GM12878 (cell line): ENCODE measurements around the gene TGM2. TPM values are rescaled to one million over a fixed set of nuclear protein-coding genes. Genes with fewer than 3 reads are reported as not detected.

Experiments
- ATAC-seq: fragments of 200-7000 bp; cut with Tn5 transposase; 3 replicates; pipeline ENCODE4 v1.9.1; 2020; ENCODE audit warnings: mild to moderate bottlenecking, moderate library complexity
- BruUV-seq: library from RNA; stranded (reverse); fragments of 400-500 nt; replicated peaks from 2 replicates; lab custom pipeline; 2021; lab: Mats Ljungman, UMichigan
- CTCF ChIA-PET: fragments of 300-600 bp; sonication (Branson Sonifier 250); formaldehyde crosslinking; extraction: SDS; loops from one replicate; lab custom pipeline; 2021; ENCODE audit warnings: inconsistent platforms; lab: Yijun Ruan, JAX
- POLR2A ChIA-PET: fragments of 350-600 bp; formaldehyde crosslinking; extraction: SDS; loops from one replicate; lab custom pipeline; 2021; ENCODE audit warnings: inconsistent platforms; lab: Charles Lee
- RAD21 ChIA-PET: fragments of 300-600 bp; sonication (Branson Sonifier 250); formaldehyde crosslinking; loops from one replicate; lab custom pipeline; 2023; ENCODE audit warnings: antibody characterized with exemption; ENCODE audit not compliant: unreplicated experiment; lab: Charles Lee
- SMC1A ChIA-PET: fragments of 300-600 bp; sonication (Branson Sonifier 250); formaldehyde crosslinking; loops from one replicate; lab custom pipeline; 2023; ENCODE audit not compliant: unreplicated experiment, uncharacterized antibody; lab: Charles Lee
- DNase-seq: peaks from one replicate; pipeline ENCODE4 v3.0.0-alpha.2; 2011; ENCODE audit warnings: low read depth, low spot score
- FAIRE-seq: peaks from 3 replicates; lab custom pipeline; 2011; peaks lifted over from hg19 to GRCh38; lab: Jason Lieb, UNC
- H2AFZ ChIP-seq: 2 replicates; pipeline ENCODE4 v1.6.0; 2011; ENCODE audit warnings: low read depth, low read length, control low read depth; ENCODE audit not compliant: control insufficient read depth
- H3K27ac ChIP-seq: 2 replicates; pipeline ENCODE4 v1.5.1; 2011; ENCODE audit warnings: control low read depth; ENCODE audit not compliant: control insufficient read depth, insufficient read depth
- H3K27me3 ChIP-seq, 2 experiments: replicated peaks in 1 of 2; 2 replicates each; pipeline versions ENCODE4 v1.6.0 to v1.6.1; 2011; ENCODE audit warnings: low read length in 1 of 2; ENCODE audit not compliant: control insufficient read depth in 2 of 2, insufficient read depth in 2 of 2
- H3K36me3 ChIP-seq, 2 experiments: 2 replicates each; pipeline ENCODE4 v1.5.1; 2011; ENCODE audit warnings: low read length in 1 of 2; ENCODE audit not compliant: control insufficient read depth in 2 of 2, insufficient read depth in 2 of 2
- H3K4me1 ChIP-seq: 2 replicates; pipeline ENCODE4 v1.6.1; 2011; ENCODE audit warnings: mild to moderate bottlenecking, low read length, moderate library complexity, mixed read lengths; ENCODE audit not compliant: control insufficient read depth, insufficient read depth
- H3K4me2 ChIP-seq: 2 replicates; pipeline ENCODE4 v1.6.0; 2011; ENCODE audit warnings: control low read depth; ENCODE audit not compliant: control insufficient read depth, insufficient read depth
- H3K4me3 ChIP-seq: fragments of 200-600 bp; sonication (generic); 2 replicates; pipeline ENCODE4 v1.5.1; 2016
- H3K79me2 ChIP-seq: 2 replicates; pipeline ENCODE4 v1.6.0; 2011; ENCODE audit warnings: low read length; ENCODE audit not compliant: control insufficient read depth, insufficient read depth
- H3K9ac ChIP-seq: 2 replicates; pipeline ENCODE4 v1.8.0; 2011; ENCODE audit warnings: low read length, control low read depth, mixed read lengths; ENCODE audit not compliant: control insufficient read depth, insufficient read depth
- H3K9me3 ChIP-seq: replicated peaks from 3 replicates; pipeline ENCODE4 v1.5.1; 2011; ENCODE audit warnings: mild to moderate bottlenecking, low read length; ENCODE audit not compliant: control insufficient read depth, insufficient read depth
- H4K20me1 ChIP-seq: 2 replicates; pipeline ENCODE4 v1.6.0; 2011; ENCODE audit not compliant: control insufficient read depth, insufficient read depth
- CUX1 ChIP-seq: IDR thresholded peaks from 2 replicates; pipeline ENCODE4 v1.6.1; 2012; ENCODE audit warnings: improper control_type of control experiment, low read depth, low read length; ENCODE audit not compliant: insufficient replicate concordance
- ESRRA ChIP-seq: IDR thresholded peaks from 2 replicates; pipeline ENCODE4 v1.6.1; 2012; ENCODE audit warnings: mild to moderate bottlenecking, low read length, improper control_type of control experiment
- SKIL ChIP-seq: fragments of 450-650 bp; IDR thresholded peaks from 2 replicates; pipeline ENCODE4 v1.6.1; 2017; ENCODE audit warnings: mild to moderate bottlenecking, low read depth, inconsistent platforms; ENCODE audit not compliant: poor library complexity, severe bottlenecking
- YY1 ChIP-seq: IDR thresholded peaks from 2 replicates; pipeline ENCODE4 v1.6.1; 2011; ENCODE audit warnings: low read depth, mild to moderate bottlenecking, low read length
- ZBTB11 ChIP-seq: fragments of 450-650 bp; formaldehyde crosslinking; IDR thresholded peaks from 2 replicates; pipeline ENCODE4 v1.5.0; 2022; ENCODE audit warnings: mild to moderate bottlenecking, missing genetic modification characterization
- WGBS: methylation state at CpG from one replicate; pipeline ENCODE4 v1.1.6; 2016; ENCODE audit warnings: low lambda C conversion rate; ENCODE audit not compliant: insufficient replicate concordance, insufficient coverage; ENCODE audit errors: missing lambda C conversion rate; 5-methylcytosine and 5-hydroxymethylcytosine counted together
- in situ Hi-C: fragments of 300-500 bp; cut with MboI; formaldehyde crosslinking; loops from 9 replicates; pipeline ENCODE4 v1.14.3; 2018; ENCODE audit warnings: mixed read lengths
- intact Hi-C: fragments of 100-400 bp; cut with micrococcal nuclease; formaldehyde crosslinking; loops from one replicate; pipeline ENCODE4 v1.14.2; 2022; ENCODE audit not compliant: unreplicated experiment
- polyA plus RNA-seq, 11 experiments: library from polyadenylated mRNA; depleted of rRNA in 4 of 11; unstranded in 6 of 11; stranded (reverse) in 5 of 11; fragments of >200 nt; fragmentation: Nextera tagmentation in 4 of 11; fragmentation: Illumina TruSeq in 1 of 11; extraction: Ambion mirVana in 4 of 11; extraction: Trizol in 1 of 11; gene quantifications; 1 replicate in 1 of 11; 2 replicates in 10 of 11; pipeline versions ENCODE4 v1.2.1 to v1.2.3, GENCODE V29; 2011 to 2016; ENCODE audit warnings: inconsistent platforms in 2 of 11, missing spikeins in 2 of 11, low read depth in 1 of 11
- total RNA-seq, 4 experiments: library from RNA; depleted of rRNA in 3 of 4; stranded (reverse); fragments of >200 nt in 3 of 4; fragmentation: Illumina TruSeq in 1 of 4; extraction: Trizol in 1 of 4; gene quantifications; 2 replicates each; pipeline versions ENCODE4 v1.2.1 to v1.2.3, GENCODE V29; 2013 to 2021

Gene TGM2
- total and polyA plus RNA-seq, 10 of the 15 experiments (the other 5 are each of a cell fraction or from before 2014, with no cell fraction given): 0.11 to 1.9 (median 0.51) TPM

GRCh38 chr20:38197619-38198018, 32.5 kb upstream of the TGM2 start (continued):
- no peak for TF ChIP-seq CUX1
- TF ChIP-seq, all 136 proteins: peak for 0

DNA sequence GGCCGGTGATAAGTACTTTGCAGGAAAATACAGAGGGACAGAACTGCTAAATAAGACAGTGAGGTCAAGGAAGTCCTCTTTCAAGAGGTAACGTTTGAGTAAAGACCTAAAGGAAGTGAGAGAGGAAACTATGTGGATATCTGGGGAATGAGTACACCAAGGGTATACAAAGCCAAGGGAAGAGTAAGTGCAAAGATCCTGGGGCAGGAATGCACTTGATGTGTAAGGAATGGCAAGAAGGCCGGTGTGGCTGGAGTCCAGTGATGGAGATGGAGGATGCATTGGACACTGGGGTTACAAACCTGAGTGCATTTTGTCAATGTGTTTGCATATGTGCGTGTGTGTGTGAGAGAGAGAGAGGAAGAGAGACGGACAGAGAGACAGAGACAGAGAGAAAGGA, 32.1 kb upstream of the TGM2 start:
- no TSS peak for BruUV-seq
- no peaks in the 10 kb centered on the region for H4K20me1 ChIP-seq
- H3K9me3 ChIP-seq: no peaks in the 10 kb centered on the region
- H3K36me3 ChIP-seq: no peaks in the 10 kb centered on the region
- no peak overlapping the region for H3K4me2 ChIP-seq
- H3K79me2 ChIP-seq: no peaks in the 10 kb centered on the region
- no peaks in the 10 kb centered on the region; a peak in 1 of 4 replicates for H3K27me3 ChIP-seq
- ChIA-PET CTCF (interaction anchor here (0.6 to 2.9 kb wide), 5 partner anchors 19 to 124 kb away, joined by 3 to 18 read pairs (median 3); no protein-coding TSS in a partner anchor), POLR2A (no interaction called here), SMC1A (interaction anchor here (1.5 to 1.6 kb wide), 3 partner anchors 22 to 133 kb away, joined by 4 to 11 read pairs (median 4); no protein-coding TSS in a partner anchor), RAD21 (interaction anchor here (1.3 to 1.8 kb wide), 2 partner anchors 19 to 24 kb away, joined by 3 to 6 read pairs; no protein-coding TSS in a partner anchor)
- no peak overlapping the region for H3K27ac ChIP-seq
- H3K9ac ChIP-seq: no peak overlapping the region
- 11% methylated on average over 5 of the region's 5 CpGs for WGBS
- intact Hi-C loops (no loop called here), in situ Hi-C loops (no loop called here)
- FAIRE-seq (no peak), ATAC-seq (no peak), DNase-seq (no peak)
- H3K4me1 ChIP-seq: no peaks in the 10 kb centered on the region; the same call in 1 of the 2 replicates
- H2AFZ ChIP-seq: no peak overlapping the region
- TF ChIP-seq YY1 (no peak), SKIL (no peak), ESRRA (no peak), ZBTB11 (CRISPR knock-in tag) (no peak)
- H3K4me3 ChIP-seq: no peak overlapping the region
